Trophoblast cell (in vitro differentiated cells and primary cell): ENCODE results near the gene MFGE8.

ENCODE experiments used
- DNase-seq, 2 donors: peaks; one replicate each; pipeline ENCODE4 v3.0.0-alpha.2; 2016
- H2AFZ ChIP-seq: 2 replicates; pipeline ENCODE4 v1.6.1; 2013; ENCODE audit warnings: low read length, moderate library complexity, mild to moderate bottlenecking; ENCODE audit not compliant: insufficient read depth, poor library complexity
- H2AK5ac ChIP-seq: 2 replicates; pipeline ENCODE4 v1.6.1; 2013; ENCODE audit warnings: mild to moderate bottlenecking, low read length
- H2BK120ac ChIP-seq: 2 replicates; pipeline ENCODE4 v1.6.1; 2013; ENCODE audit warnings: low read length, mild to moderate bottlenecking, moderate library complexity; ENCODE audit not compliant: insufficient read depth, poor library complexity
- H2BK12ac ChIP-seq: 2 replicates; pipeline ENCODE4 v1.6.1; 2013; ENCODE audit warnings: mild to moderate bottlenecking, low read length, moderate library complexity
- H2BK5ac ChIP-seq: 2 replicates; pipeline ENCODE4 v1.6.1; 2013; ENCODE audit warnings: low read length, low read depth, moderate library complexity, mild to moderate bottlenecking; ENCODE audit not compliant: poor library complexity
- H3K14ac ChIP-seq: 2 replicates; pipeline ENCODE4 v1.6.1; 2013; ENCODE audit warnings: mild to moderate bottlenecking, low read length
- H3K18ac ChIP-seq: 2 replicates; pipeline ENCODE4 v1.6.1; 2013; ENCODE audit warnings: mild to moderate bottlenecking, low read length
- H3K23ac ChIP-seq: 2 replicates; pipeline ENCODE4 v1.6.1; 2013; ENCODE audit warnings: low read length
- H3K27ac ChIP-seq: 2 replicates; pipeline ENCODE4 v1.5.1; 2013; ENCODE audit warnings: low read depth, mild to moderate bottlenecking, inconsistent platforms, low read length, moderate library complexity
- H3K27me3 ChIP-seq: 2 replicates; pipeline ENCODE4 v1.6.1; 2013; ENCODE audit warnings: inconsistent platforms, mild to moderate bottlenecking, low read length, moderate library complexity; ENCODE audit not compliant: insufficient read depth
- H3K36me3 ChIP-seq, 2 experiments: 1 replicate in 1 of 2; 2 replicates in 1 of 2; pipeline ENCODE4 v1.6.1; 2013; ENCODE audit warnings: low read length in 2 of 2, mild to moderate bottlenecking in 2 of 2, moderate library complexity in 1 of 2; ENCODE audit not compliant: insufficient read depth in 2 of 2, control insufficient read depth in 1 of 2
- H3K4ac ChIP-seq: 2 replicates; pipeline ENCODE4 v1.6.1; 2013; ENCODE audit warnings: low read depth, mild to moderate bottlenecking, low read length, moderate library complexity
- H3K4me1 ChIP-seq, 2 experiments: 1 replicate in 1 of 2; 2 replicates in 1 of 2; pipeline ENCODE4 v1.6.1; 2013; ENCODE audit warnings: low read length in 2 of 2, mild to moderate bottlenecking in 2 of 2, moderate library complexity in 1 of 2; ENCODE audit not compliant: insufficient read depth in 2 of 2, control insufficient read depth in 1 of 2
- H3K4me2 ChIP-seq: 2 replicates; pipeline ENCODE4 v1.6.1; 2013; ENCODE audit warnings: inconsistent platforms, mild to moderate bottlenecking, low read length, moderate library complexity
- H3K4me3 ChIP-seq: 2 replicates; pipeline ENCODE4 v1.5.1; 2013; ENCODE audit warnings: mild to moderate bottlenecking, low read depth, low read length, inconsistent platforms
- H3K79me1 ChIP-seq: one replicate; pipeline ENCODE4 v1.6.1; 2013; ENCODE audit warnings: low read length
- H3K79me2 ChIP-seq: 2 replicates; pipeline ENCODE4 v1.6.1; 2013; ENCODE audit warnings: low read length, mild to moderate bottlenecking; ENCODE audit not compliant: control insufficient read depth, insufficient read depth, poor library complexity
- H3K9ac ChIP-seq: 2 replicates; pipeline ENCODE4 v1.6.1; 2013; ENCODE audit warnings: mild to moderate bottlenecking, low read length
- H3K9me3 ChIP-seq: 2 replicates; pipeline ENCODE4 v1.6.1; 2013; ENCODE audit warnings: low read depth, mild to moderate bottlenecking, control low read depth, inconsistent platforms, low read length; ENCODE audit not compliant: insufficient read depth
- H4K12ac ChIP-seq: 2 replicates; pipeline ENCODE4 v1.6.1; 2013; ENCODE audit warnings: low read depth, mild to moderate bottlenecking, low read length, moderate library complexity
- H4K8ac ChIP-seq: 2 replicates; pipeline ENCODE4 v1.6.1; 2013; ENCODE audit warnings: low read depth, mild to moderate bottlenecking, low read length, moderate library complexity
- H4K91ac ChIP-seq: one replicate; pipeline ENCODE4 v1.6.1; 2013; ENCODE audit warnings: low read depth, mild to moderate bottlenecking, low read length, moderate library complexity
- WGBS: extraction: QIAGEN DNeasy Blood & Tissue Kit; methylation state at CpG from one replicate; pipeline ENCODE4 v1.1.7; 2013; ENCODE audit warnings: missing lambda C conversion rate; ENCODE audit not compliant: insufficient read length, insufficient coverage; ENCODE audit errors: extremely low coverage; 5-methylcytosine and 5-hydroxymethylcytosine counted together

Gene MFGE8

DNA sequence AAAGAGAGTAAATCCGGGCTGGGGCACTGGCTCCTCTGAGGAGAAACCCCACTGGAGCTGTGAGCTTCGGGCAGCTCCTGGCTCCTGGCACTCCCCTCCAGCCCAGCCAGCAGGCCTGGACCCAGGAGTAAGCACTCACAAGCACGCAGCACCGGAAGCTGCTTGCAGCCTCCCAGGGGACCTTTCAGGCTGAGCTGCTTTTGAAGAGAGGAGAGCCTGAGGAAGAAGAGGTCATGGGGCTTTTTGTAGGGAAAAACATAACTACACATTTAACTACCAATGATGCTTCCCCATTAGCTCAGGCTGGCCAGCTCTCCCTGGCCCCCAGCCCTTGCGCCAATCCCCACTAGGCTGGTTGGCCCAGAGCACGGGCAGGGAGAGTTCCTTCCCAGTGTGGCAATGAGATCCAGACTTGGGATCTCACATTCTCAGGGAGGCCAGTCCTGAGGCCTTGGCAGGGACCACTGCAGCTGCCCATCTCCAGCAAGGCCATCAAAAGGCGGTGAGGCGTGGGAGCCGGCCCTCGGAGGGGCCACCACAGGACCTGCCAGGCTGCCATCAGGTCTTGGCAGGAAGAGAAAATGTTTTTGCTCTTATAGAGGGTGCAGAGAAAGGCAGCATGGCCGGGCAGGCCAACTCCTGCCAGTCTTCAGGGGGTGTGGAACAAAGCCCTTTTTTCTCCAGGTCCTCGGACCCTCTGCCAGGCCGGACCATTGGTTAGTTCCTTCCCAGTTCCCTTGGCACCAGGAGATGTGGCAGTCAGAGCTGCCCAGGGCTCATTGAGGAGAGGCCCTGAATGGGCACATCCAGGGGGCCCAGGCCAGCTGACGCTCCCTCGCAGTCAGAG is 41.5 kb upstream of the MFGE8 start:
- DNase-seq: no peak
- H3K18ac ChIP-seq: no peak overlapping the region
- H3K4me1 ChIP-seq: peaks cover 4 to 7% of the 10 kb centered on the region in 2 experiments
- H3K14ac ChIP-seq: no peak overlapping the region
- no peak overlapping the region for H2BK12ac ChIP-seq
- H2AK5ac ChIP-seq: no peak overlapping the region
- H3K27me3 ChIP-seq: no peaks in the 10 kb centered on the region
- no peak overlapping the region for H3K27ac ChIP-seq
- no peak overlapping the region for H4K12ac ChIP-seq
- H3K9ac ChIP-seq: no peak overlapping the region
- no peaks in the 10 kb centered on the region for H3K79me2 ChIP-seq
- H4K91ac ChIP-seq: no peak overlapping the region
- H3K4ac ChIP-seq: no peak overlapping the region
- H3K4me3 ChIP-seq: no peak overlapping the region
- H3K23ac ChIP-seq: no peak overlapping the region
- no peaks in the 10 kb centered on the region for H3K79me1 ChIP-seq
- H2BK5ac ChIP-seq: no peak overlapping the region
- no peaks in the 10 kb centered on the region for H3K9me3 ChIP-seq
- H4K8ac ChIP-seq: no peak overlapping the region
- no peak overlapping the region for H2BK120ac ChIP-seq
- WGBS: no CpG with 5 or more reads among the region's 15 CpGs
- H2AFZ ChIP-seq: no peak overlapping the region
- H3K4me2 ChIP-seq: no peak overlapping the region
- H3K36me3 ChIP-seq: no peaks in the 10 kb centered on the region

DNA sequence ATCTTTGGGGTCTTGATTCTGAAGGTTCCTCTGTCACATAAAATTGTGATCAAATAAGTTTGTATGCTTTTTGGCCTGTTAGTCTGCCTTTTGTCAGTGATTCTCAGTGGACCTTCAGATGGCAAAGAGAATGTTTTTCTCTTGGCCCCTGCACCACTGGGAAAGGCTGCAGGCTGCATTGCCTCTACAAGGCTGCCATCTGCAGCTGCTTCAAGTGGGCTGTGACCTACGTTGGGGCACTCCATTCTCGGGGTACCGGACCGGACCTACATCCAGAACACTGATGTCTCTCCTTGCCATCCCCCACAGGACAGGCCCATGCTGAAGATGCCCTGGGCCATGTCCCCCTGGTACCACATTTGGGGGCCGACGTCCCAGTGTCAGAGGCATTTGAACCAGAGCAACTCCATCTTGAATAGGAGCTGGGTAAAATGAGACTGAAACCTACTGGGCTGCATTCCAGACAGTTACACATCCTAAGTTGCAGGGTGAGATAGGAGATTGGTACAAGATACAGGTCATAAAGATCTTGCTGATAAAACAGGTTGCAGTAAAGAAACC is 37.5 kb upstream of the MFGE8 start:
- H3K79me1 ChIP-seq: no peaks in the 10 kb centered on the region
- H3K4me3 ChIP-seq: no peak overlapping the region
- H3K9ac ChIP-seq: no peak overlapping the region
- H4K12ac ChIP-seq: no peak overlapping the region
- H3K36me3 ChIP-seq: no peaks in the 10 kb centered on the region
- no peak overlapping the region for H2BK5ac ChIP-seq
- H3K9me3 ChIP-seq: no peaks in the 10 kb centered on the region
- no peak overlapping the region for H2AK5ac ChIP-seq
- no peak overlapping the region for H3K4ac ChIP-seq
- H3K23ac ChIP-seq: no peak overlapping the region
- no peak overlapping the region for H3K27ac ChIP-seq
- H2AFZ ChIP-seq: no peak overlapping the region
- no peak overlapping the region for H3K18ac ChIP-seq
- H3K14ac ChIP-seq: no peak overlapping the region
- no CpG with 5 or more reads among the region's 6 CpGs for WGBS
- no peaks in the 10 kb centered on the region for H3K27me3 ChIP-seq
- DNase-seq: peak; percentile 24 to 64
- peaks cover 4 to 7% of the 10 kb centered on the region in 2 experiments for H3K4me1 ChIP-seq
- H3K4me2 ChIP-seq: no peak overlapping the region
- H2BK120ac ChIP-seq: no peak overlapping the region
- H4K8ac ChIP-seq: no peak overlapping the region
- no peaks in the 10 kb centered on the region for H3K79me2 ChIP-seq
- no peak overlapping the region for H4K91ac ChIP-seq
- no peak overlapping the region for H2BK12ac ChIP-seq

DNA sequence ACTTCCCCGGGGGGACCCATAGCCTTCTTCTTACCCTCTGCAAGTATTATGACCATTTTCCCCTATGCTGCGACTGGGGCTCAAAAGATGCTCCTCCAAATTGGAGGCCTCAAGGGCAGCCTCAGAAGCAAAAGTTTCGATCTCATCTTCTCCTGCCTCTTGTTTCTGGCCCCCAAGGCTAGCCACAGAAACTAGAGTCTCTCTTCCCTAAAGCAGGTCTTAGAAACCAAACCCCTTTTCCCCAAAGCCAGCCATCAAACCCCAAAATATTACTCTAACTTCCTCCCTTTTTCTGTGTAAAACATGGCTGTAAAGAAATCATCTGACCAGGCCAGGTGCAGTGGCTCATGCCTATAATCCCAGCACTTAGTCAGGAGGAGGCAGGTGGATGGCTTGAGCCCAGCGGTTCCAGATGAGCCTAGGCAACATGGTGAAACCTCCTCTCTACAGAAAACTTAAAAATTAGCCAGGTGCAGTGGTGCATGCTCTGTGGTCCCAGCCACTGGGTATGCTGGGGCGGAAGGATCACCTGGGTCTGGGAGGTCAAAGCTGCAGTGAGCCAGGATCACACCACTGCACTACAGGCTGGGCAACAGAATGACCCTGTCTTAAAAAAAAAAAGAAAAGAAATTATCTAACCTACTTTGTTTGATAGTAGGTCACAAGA is 36.7 kb upstream of the MFGE8 start:
- H3K4me1 ChIP-seq: peaks cover 4 to 7% of the 10 kb centered on the region in 2 experiments
- H2AFZ ChIP-seq: no peak overlapping the region
- no peak overlapping the region for H2BK5ac ChIP-seq
- no peak overlapping the region for H2AK5ac ChIP-seq
- H3K4me3 ChIP-seq: no peak overlapping the region
- no peak overlapping the region for H3K27ac ChIP-seq
- H4K8ac ChIP-seq: no peak overlapping the region
- no peak for DNase-seq
- H3K79me2 ChIP-seq: no peaks in the 10 kb centered on the region
- no peak overlapping the region for H3K4me2 ChIP-seq
- no peak overlapping the region for H3K14ac ChIP-seq
- no peaks in the 10 kb centered on the region for H3K79me1 ChIP-seq
- H2BK120ac ChIP-seq: no peak overlapping the region
- no peaks in the 10 kb centered on the region for H3K9me3 ChIP-seq
- no peak overlapping the region for H4K12ac ChIP-seq
- WGBS: no CpG with 5 or more reads among the region's 5 CpGs
- H3K36me3 ChIP-seq: no peaks in the 10 kb centered on the region
- no peak overlapping the region for H3K23ac ChIP-seq
- H2BK12ac ChIP-seq: no peak overlapping the region
- H4K91ac ChIP-seq: no peak overlapping the region
- no peaks in the 10 kb centered on the region for H3K27me3 ChIP-seq
- no peak overlapping the region for H3K9ac ChIP-seq
- no peak overlapping the region for H3K4ac ChIP-seq
- no peak overlapping the region for H3K18ac ChIP-seq

DNA sequence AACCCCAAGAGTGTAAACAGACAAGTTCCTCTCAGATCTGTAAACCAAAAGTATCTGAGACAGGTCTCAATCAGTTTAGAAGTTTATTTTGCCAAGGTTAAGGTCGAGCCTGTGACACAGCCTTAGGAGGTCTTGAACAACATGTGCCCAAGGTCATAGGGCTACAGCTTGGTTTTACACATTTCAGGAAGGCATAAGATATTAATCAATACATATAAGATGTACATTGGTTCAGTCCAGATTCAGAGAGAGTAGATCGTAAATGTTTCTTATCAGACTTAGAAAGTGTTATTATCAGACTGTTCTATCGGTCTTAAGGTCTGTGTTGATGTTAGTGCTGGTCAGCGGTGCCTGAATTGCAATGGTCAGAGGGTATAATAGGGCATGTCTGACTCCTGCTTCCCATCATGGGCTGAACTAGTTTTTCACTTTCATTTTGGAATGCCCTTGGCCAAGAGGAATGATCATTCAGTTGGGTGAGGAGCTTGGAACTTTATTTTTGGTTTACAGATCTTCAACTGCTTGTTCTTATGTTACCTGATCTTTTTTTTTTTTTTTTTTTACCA is 27.0 kb upstream of the MFGE8 start:
- Histone ChIP-seq H3K23ac (no peak overlapping the region), H3K79me2 (no peaks in the 10 kb centered on the region), H3K27me3 (no peaks in the 10 kb centered on the region), H3K27ac (no peak overlapping the region), H3K9ac (no peak overlapping the region), H3K4me2 (no peak overlapping the region), H3K9me3 (no peaks in the 10 kb centered on the region), H4K12ac (no peak overlapping the region), H3K14ac (no peak overlapping the region), H3K79me1 (no peaks in the 10 kb centered on the region), H3K4me3 (no peak overlapping the region), H4K8ac (no peak overlapping the region), H3K36me3 (no peaks in the 10 kb centered on the region), H3K4me1 (no peaks in the 10 kb centered on the region), H2AK5ac (no peak overlapping the region), H2AFZ (no peak overlapping the region), H2BK5ac (no peak overlapping the region), H4K91ac (no peak overlapping the region), H2BK12ac (no peak overlapping the region), H3K4ac (no peak overlapping the region), H3K18ac (no peak overlapping the region), H2BK120ac (no peak overlapping the region)
- no CpG with 5 or more reads among the region's 4 CpGs for WGBS
- DNase-seq: no peak
